HEK293 (cell line): ENCODE data around the gene HOTAIR.
A peak's percentile ranks its signal among the peaks of the same experiment; 100 is the strongest.

Source experiments
- CTCF ChIA-PET: fragments of 350-600 bp; formaldehyde crosslinking; extraction: SDS; loops from one replicate; lab custom pipeline; 2021; ENCODE audit warnings: antibody characterized with exemption; lab: Yijun Ruan, JAX
- POLR2A ChIA-PET: fragments of 300-600 bp; formaldehyde crosslinking; extraction: SDS; loops from one replicate; lab custom pipeline; 2020; ENCODE audit warnings: antibody characterized with exemption, inconsistent platforms; lab: Yijun Ruan, JAX
- H3K27ac ChIP-seq: fragments of 200-500 bp; sonication (Bioruptor generic); 2 replicates; pipeline ENCODE4 v1.5.1; 2014; ENCODE audit warnings: low read depth, low read length, control low read depth, inconsistent platforms; ENCODE audit errors: extremely low read depth
- H3K36me3 ChIP-seq, 2 experiments: fragments of 200-500 bp in 1 of 2; sonication (Bioruptor generic) in 1 of 2; 1 replicate in 1 of 2; 2 replicates in 1 of 2; pipeline ENCODE4 v1.5.1; 2014 to 2017; ENCODE audit warnings: inconsistent platforms in 2 of 2, low read length in 2 of 2; ENCODE audit not compliant: control insufficient read depth in 2 of 2, insufficient read depth in 1 of 2
- H3K4me1 ChIP-seq: fragments of 200-500 bp; sonication (Bioruptor generic); 2 replicates; pipeline ENCODE4 v1.5.1; 2014; ENCODE audit warnings: mild to moderate bottlenecking, low read length, inconsistent platforms; ENCODE audit not compliant: control insufficient read depth, insufficient read depth
- H3K4me3 ChIP-seq: 2 replicates; pipeline ENCODE4 v1.5.1; 2011; ENCODE audit warnings: low read depth, mild to moderate bottlenecking, control low read depth, low read length, moderate library complexity
- H3K9me3 ChIP-seq: fragments of 200-500 bp; sonication (Bioruptor generic); 2 replicates; pipeline ENCODE4 v1.5.1; 2014; ENCODE audit warnings: low read depth, low read length, inconsistent platforms; ENCODE audit not compliant: control insufficient read depth, insufficient read depth
- KLF1 ChIP-seq: fragments of 450-650 bp; formaldehyde crosslinking; IDR thresholded peaks from 2 replicates; pipeline ENCODE4 v1.5.1; 2016; ENCODE audit warnings: missing biosample characterization, missing genetic modification characterization
- KLF10 ChIP-seq: fragments of 450-650 bp; IDR thresholded peaks from 2 replicates; pipeline ENCODE4 v1.5.1; 2018; ENCODE audit warnings: missing biosample characterization, mild to moderate bottlenecking, missing genetic modification characterization
- KLF8 ChIP-seq: fragments of 450-650 bp; formaldehyde crosslinking; IDR thresholded peaks from 2 replicates; pipeline ENCODE4 v1.5.1; 2016; ENCODE audit warnings: missing biosample characterization, missing genetic modification characterization
- PRDM1 ChIP-seq: fragments of 450-650 bp; formaldehyde crosslinking; IDR thresholded peaks from 2 replicates; pipeline ENCODE4; 2016; ENCODE audit warnings: missing biosample characterization, missing genetic modification characterization
- ZBTB17 ChIP-seq: fragments of 450-650 bp; formaldehyde crosslinking; IDR thresholded peaks from 2 replicates; pipeline ENCODE4 v1.5.1; 2016; ENCODE audit warnings: missing biosample characterization, missing genetic modification characterization
- ZBTB20 ChIP-seq: fragments of 450-650 bp; formaldehyde crosslinking; IDR thresholded peaks from 2 replicates; pipeline ENCODE4 v1.5.1; 2016; ENCODE audit warnings: missing biosample characterization, missing genetic modification characterization
- ZBTB26 ChIP-seq: fragments of 450-650 bp; formaldehyde crosslinking; optimal IDR thresholded peaks from 2 replicates; pipeline ENCODE3; 2016; ENCODE audit warnings: missing biosample characterization, mild to moderate bottlenecking, missing genetic modification characterization
- ZBTB6 ChIP-seq: fragments of 450-650 bp; formaldehyde crosslinking; IDR thresholded peaks from 2 replicates; pipeline ENCODE4 v1.5.1; 2017; ENCODE audit warnings: missing biosample characterization, missing genetic modification characterization
- ZNF324 ChIP-seq: fragments of 450-650 bp; formaldehyde crosslinking; IDR thresholded peaks from 2 replicates; pipeline ENCODE4 v1.5.1; 2016; ENCODE audit warnings: missing biosample characterization, missing genetic modification characterization
- ZNF335 ChIP-seq: fragments of 450-650 bp; formaldehyde crosslinking; conservative IDR thresholded peaks from 2 replicates; pipeline ENCODE4 v1.5.1; 2016; ENCODE audit warnings: missing biosample characterization, missing genetic modification characterization
- ZNF341 ChIP-seq: fragments of 450-650 bp; formaldehyde crosslinking; IDR thresholded peaks from 2 replicates; pipeline ENCODE4; 2016; ENCODE audit warnings: low read depth, missing biosample characterization, missing genetic modification characterization
- ZNF366 ChIP-seq: fragments of 450-650 bp; formaldehyde crosslinking; conservative IDR thresholded peaks from 2 replicates; pipeline ENCODE4 v1.5.1; 2016; ENCODE audit warnings: missing biosample characterization, missing genetic modification characterization
- ZNF600 ChIP-seq: fragments of 450-650 bp; formaldehyde crosslinking; IDR thresholded peaks from 2 replicates; pipeline ENCODE4 v1.5.1; 2016; ENCODE audit warnings: missing biosample characterization, missing genetic modification characterization
- ZNF629 ChIP-seq: fragments of 450-650 bp; formaldehyde crosslinking; IDR thresholded peaks from 2 replicates; pipeline ENCODE4 v1.5.1; 2017; ENCODE audit warnings: missing biosample characterization, missing genetic modification characterization
- ZNF664 ChIP-seq: fragments of 450-650 bp; formaldehyde crosslinking; IDR thresholded peaks from 2 replicates; pipeline ENCODE4 v1.5.1; 2016; ENCODE audit warnings: missing biosample characterization, missing genetic modification characterization
- ZNF692 ChIP-seq: fragments of 450-650 bp; formaldehyde crosslinking; IDR thresholded peaks from 2 replicates; pipeline ENCODE4 v1.5.1; 2016; ENCODE audit warnings: missing biosample characterization, missing genetic modification characterization
- ZNF701 ChIP-seq: fragments of 450-650 bp; formaldehyde crosslinking; IDR thresholded peaks from 2 replicates; pipeline ENCODE4 v1.5.1; 2016; ENCODE audit warnings: missing biosample characterization, missing genetic modification characterization
- ZXDB ChIP-seq: fragments of 450-650 bp; formaldehyde crosslinking; IDR thresholded peaks from 2 replicates; pipeline ENCODE4 v1.5.1; 2016; ENCODE audit warnings: missing biosample characterization, missing genetic modification characterization
- TF ChIP-seq, protein P1 (sequence below): fragments of 450-650 bp; formaldehyde crosslinking; IDR thresholded peaks from 2 replicates; pipeline ENCODE4 v1.5.1; 2016; ENCODE audit warnings: missing biosample characterization, missing genetic modification characterization
- TF ChIP-seq, protein P2 (sequence below): fragments of 450-650 bp; formaldehyde crosslinking; IDR thresholded peaks from 2 replicates; pipeline ENCODE4 v1.5.1; 2016; ENCODE audit warnings: missing biosample characterization, missing genetic modification characterization
- TF ChIP-seq, protein P3 (sequence below): fragments of 450-650 bp; formaldehyde crosslinking; IDR thresholded peaks from 2 replicates; pipeline ENCODE4; 2016; ENCODE audit warnings: missing biosample characterization, missing genetic modification characterization

Gene HOTAIR

GRCh38 chr12:53963434-53964314, 11.1 kb downstream of the HOTAIR start (continued):
- TF ChIP-seq, protein P1, sequence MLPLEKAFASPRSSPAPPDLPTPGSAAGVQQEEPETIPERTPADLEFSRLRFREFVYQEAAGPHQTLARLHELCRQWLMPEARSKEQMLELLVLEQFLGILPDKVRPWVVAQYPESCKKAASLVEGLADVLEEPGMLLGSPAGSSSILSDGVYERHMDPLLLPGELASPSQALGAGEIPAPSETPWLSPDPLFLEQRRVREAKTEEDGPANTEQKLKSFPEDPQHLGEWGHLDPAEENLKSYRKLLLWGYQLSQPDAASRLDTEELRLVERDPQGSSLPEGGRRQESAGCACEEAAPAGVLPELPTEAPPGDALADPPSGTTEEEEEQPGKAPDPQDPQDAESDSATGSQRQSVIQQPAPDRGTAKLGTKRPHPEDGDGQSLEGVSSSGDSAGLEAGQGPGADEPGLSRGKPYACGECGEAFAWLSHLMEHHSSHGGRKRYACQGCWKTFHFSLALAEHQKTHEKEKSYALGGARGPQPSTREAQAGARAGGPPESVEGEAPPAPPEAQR (tag by site-specific recombination) = 0 out of 2 replicates have a peak, but pooled peaks have one; percentile 21
- TF ChIP-seq KLF1 (tag by site-specific recombination) (peak; percentile 48), ZNF335 (tag by site-specific recombination) (peak; percentile 94), ZBTB17 (tag by site-specific recombination) (peak; percentile 66), ZBTB20 (tag by site-specific recombination) (peak; percentile 59; the same call in 1 of the 2 replicates), ZBTB26 (tag by site-specific recombination) (peak; percentile 29), KLF10 (tag by site-specific recombination) (peak; percentile 10; the same call in 1 of the 2 replicates), PRDM1 (tag by site-specific recombination) (peak; percentile 71), KLF8 (tag by site-specific recombination) (peak; percentile 38), ZXDB (tag by site-specific recombination) (peak; percentile 87), ZNF701 (tag by site-specific recombination) (no peak), ZNF664 (tag by site-specific recombination) (no peak), ZNF341 (tag by site-specific recombination) (peak; percentile 35; the same call in 1 of the 2 replicates), ZNF692 (tag by site-specific recombination) (peak; percentile 98), ZNF366 (tag by site-specific recombination) (peak; percentile 22; the same call in 1 of the 2 replicates), ZNF629 (tag by site-specific recombination) (peak; percentile 29)
- TF ChIP-seq, protein P2, sequence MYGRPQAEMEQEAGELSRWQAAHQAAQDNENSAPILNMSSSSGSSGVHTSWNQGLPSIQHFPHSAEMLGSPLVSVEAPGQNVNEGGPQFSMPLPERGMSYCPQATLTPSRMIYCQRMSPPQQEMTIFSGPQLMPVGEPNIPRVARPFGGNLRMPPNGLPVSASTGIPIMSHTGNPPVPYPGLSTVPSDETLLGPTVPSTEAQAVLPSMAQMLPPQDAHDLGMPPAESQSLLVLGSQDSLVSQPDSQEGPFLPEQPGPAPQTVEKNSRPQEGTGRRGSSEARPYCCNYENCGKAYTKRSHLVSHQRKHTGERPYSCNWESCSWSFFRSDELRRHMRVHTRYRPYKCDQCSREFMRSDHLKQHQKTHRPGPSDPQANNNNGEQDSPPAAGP = 0 out of 2 replicates have a peak, but pooled peaks have one; percentile 21

- Histone ChIP-seq H3K27ac (peak overlapping the region; percentile 96; the same call in 1 of the 2 replicates), H3K4me1 (peaks cover 47% of the 10 kb centered on the region), H3K36me3 (peaks cover 0 to 8% of the 10 kb centered on the region in 2 experiments; a peak in 1 of 3 replicates), H3K9me3 (no peaks in the 10 kb centered on the region), H3K4me3 (no peak overlapping the region)
- TF ChIP-seq, protein P3, sequence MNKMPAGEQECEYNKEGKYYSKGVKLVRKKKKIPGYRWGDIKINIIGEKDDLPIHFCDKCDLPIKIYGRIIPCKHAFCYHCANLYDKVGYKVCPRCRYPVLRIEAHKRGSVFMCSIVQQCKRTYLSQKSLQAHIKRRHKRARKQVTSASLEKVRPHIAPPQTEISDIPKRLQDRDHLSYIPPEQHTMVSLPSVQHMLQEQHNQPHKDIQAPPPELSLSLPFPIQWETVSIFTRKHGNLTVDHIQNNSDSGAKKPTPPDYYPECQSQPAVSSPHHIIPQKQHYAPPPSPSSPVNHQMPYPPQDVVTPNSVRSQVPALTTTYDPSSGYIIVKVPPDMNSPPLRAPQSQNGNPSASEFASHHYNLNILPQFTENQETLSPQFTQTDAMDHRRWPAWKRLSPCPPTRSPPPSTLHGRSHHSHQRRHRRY (tag by site-specific recombination) = no peak
- TF ChIP-seq ZNF324 = peak; percentile 19; the same call in 1 of the 2 replicates
- TF ChIP-seq ZBTB20 (tag by site-specific recombination) = 0 out of 2 replicates have a peak, but pooled peaks have one; percentile 11
- peak; percentile 82 for TF ChIP-seq ZNF600
- TF ChIP-seq ZBTB6 = peak; percentile 52; the same call in 1 of the 2 replicates
- CTCF ChIA-PET = interaction anchor here (0.5 to 1.4 kb wide), 2 partner anchors 198 to 216 kb away, joined by 4 read pairs; no protein-coding TSS in a partner anchor
- POLR2A ChIA-PET = no interaction called here
Measured at GRCh38 chr12:53963005-53963404, 11.7 kb downstream of the HOTAIR start.
